Occipital lobe (tissue), 2 donors: Measurements from ENCODE around the gene NTN5. TPM values are rescaled to one million over a fixed set of nuclear protein-coding genes. Genes with fewer than 3 reads are reported as not detected.
"Not testable (repeated sequence)": the region's sequence is repeated elsewhere in the genome, so short reads cannot be mapped to it uniquely, and the experiment has no call there.

Experiments
- DNase-seq: peaks from one replicate; lab custom pipeline; 2025; lab: John Stamatoyannopoulos, UW
- total RNA-seq: library from RNA; depleted of rRNA; stranded (reverse); fragments of >200 nt; gene quantifications from one replicate; pipeline ENCODE4 v1.2.3, GENCODE V29; 2014

The NTN5 gene
- total RNA-seq, 1 donor from 2014 or later, result not detected

GRCh38 chr19:48669903-48670668 is 2.7 kb downstream of the NTN5 start:
- DNase-seq, result no peak

GRCh38 chr19:48668761-48669160 is 4.1 kb downstream of the NTN5 start:
- no peak for DNase-seq

GRCh38 chr19:48668332-48668731 is 4.5 kb downstream of the NTN5 start:
- no peak for DNase-seq

DNA sequence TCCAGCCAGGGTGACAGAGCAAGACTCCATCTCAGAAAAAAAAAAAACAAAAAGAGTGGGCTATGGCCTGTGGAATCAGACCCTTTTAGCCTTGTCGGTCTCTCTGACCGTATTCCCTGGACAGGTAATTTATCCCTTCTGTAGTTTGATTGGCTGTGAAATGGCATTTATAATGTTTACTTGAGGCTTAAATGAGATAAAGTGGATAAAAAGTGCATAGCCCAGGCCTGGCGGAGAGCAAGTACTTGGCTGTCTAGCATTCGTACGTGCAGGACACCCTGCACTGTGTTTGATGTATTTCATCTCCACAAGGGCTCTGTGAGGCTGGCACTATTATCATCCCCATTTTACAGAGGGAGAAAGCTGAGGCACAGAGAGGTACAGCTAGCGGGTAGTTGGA is 7.0 kb downstream of the NTN5 start:
- no peak for DNase-seq

DNA sequence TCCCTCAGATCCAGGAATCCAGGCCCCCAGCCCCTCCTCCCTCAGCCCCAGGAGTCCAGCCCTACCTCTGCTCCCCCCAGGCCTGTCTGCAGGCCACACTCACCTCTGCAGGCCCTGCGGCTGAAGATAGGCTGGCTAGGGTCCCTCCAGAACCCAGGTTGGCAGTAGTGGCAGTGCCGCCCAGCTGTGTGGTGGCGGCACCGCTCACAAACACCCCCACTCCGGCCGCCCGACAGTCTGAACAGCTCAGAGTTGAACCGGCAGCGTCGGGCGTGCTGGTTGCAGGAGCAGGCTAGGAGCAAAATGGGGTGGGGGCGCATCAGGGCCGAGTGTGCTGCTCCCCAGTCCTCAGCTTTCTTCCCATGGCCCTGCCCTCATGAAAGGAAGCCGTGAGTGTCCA is 8.3 kb downstream of the NTN5 start:
- no peak for DNase-seq

GRCh38 chr19:48663667-48664066 is 9.2 kb downstream of the NTN5 start:
- DNase-seq, result no peak

DNA sequence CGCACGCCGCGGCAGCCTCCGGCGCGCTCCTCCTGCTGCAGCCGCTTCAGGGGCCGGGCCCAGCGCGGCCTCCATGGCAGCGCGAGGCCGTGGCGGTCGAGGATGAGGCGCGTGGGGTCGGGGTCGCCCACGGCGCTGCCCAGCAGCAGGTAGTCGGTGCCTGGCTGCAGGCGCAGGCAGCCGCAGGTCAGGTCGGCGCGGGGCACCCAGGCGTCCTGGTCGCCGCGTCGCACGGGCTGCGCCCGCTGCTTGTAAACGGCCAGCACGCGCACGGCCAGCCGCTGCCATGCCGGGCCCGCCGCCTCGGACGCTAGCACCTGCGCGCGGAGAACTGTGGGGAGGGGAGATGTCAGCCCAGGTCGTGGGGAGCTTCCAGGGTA is 11.1 kb downstream of the NTN5 start:
- DNase-seq, result no peak

DNA sequence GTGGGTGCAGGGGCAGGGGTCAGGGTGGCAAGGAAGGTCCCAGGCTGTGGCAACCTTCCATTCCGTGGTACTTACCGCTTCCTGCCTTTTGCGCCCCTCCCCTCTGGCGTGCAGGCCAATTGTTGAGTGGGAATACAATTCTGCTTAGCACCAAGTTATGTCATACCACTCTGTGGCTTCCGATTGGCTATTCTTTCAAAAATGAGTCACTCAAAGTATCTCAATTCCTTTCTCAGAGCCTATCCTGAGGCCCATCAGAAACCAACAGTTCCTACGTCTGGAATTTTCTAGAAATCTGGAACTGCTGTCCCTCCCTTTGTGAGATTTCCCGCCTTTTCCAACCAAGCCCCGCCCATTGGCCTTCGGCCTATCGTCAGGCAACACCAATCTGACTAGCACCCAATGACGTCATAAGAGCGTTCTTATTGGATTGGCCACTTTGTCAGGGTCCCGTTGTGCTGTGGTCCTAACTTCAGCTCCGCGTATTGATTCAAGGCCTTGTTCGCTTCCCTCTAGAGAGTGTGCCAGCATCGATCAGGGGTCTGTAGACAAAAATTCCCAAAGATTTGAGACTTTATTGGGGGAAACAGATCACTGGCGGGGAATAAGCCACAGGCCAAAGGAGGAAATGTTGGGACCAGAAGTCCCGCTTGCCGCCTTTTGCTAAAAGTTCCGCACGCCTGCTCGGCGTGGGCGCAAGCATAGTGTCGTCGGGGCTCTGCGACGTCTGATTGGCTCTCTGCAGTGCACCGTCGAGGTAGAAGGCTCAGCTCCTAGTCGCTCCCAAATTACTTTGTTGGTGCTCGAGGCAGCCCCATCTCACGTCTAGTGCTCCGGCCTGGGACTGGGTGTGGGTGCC is 11.7 kb downstream of the NTN5 start:
- peak; percentile 33 for DNase-seq

DNA sequence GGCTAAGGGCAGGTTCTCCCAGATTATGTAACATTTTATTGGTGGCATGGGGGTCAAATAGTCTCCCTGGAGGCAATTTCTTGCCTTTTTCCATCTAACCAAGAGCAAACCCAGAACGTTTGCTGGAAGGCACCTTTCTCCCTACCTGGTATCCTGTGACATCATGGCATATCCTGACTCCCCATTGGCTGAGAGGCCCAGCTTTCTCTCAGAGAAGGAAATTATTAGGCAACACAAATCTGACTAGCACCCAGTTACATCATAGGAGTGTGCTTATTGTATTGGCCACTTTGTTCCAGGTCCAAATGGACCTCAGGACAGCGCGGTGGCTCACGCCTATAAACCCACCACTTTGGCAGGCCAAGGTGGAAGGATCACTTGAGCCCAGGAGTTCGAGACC is 13.0 kb downstream of the NTN5 start:
- no peak for DNase-seq

DNA sequence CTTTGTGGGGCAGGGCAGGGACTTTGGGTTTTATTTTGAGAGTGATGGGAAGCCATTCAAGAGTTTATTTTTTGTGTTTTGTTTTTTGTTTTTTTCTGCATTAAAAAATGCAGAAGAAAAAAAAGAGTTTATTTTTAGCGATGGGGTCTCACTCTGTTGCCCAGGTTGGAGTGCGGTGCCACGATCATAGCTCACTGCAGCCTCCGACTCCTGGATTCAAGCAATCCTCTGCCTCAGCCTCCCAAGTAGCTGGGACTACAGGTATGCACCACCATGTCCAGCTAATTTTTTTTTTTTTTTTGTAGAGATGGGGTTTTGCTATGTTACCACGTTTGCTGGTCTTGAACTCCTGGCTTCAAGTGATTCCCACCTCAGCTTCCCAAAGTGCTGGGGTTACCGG is 14.3 kb downstream of the NTN5 start:
- DNase-seq, result no peak

- not testable (repeated sequence) for DNase-seq
Observed at GRCh38 chr19:48657828-48658227, 15.0 kb downstream of the NTN5 start.

DNA sequence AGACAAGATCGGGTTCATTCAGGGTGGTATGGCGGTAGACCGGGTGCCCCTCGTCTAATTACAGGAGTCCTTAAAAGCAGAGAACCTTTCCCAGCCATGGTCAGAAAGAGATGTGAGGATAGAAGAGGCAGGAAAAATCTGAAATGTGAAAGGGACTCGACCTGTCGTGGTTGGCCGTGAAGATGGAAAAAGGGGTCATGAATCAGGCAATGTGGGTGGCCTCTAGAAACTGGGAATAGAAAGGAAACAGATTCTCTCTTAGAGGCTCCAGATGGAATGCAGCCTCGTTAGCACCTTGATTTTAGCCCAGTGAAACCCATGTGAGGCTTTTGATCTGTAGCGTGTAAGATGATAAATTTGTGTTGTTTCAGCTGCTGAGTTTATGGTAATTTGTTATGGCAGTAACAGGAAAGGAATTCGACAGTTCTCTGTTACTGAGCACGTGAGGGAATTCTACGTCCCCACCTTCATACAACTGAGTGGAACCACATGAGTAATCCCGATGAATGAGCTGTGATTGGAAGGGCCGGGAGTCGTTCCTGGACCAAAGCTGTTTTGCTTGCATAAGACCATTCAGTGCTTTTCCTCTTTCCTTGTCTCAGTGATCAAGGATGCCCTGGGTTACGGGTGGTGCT is 15.9 kb downstream of the NTN5 start:
- DNase-seq, result no peak

GRCh38 chr19:48654299-48655059 is 18.3 kb downstream of the NTN5 start:
- DNase-seq, result no peak

DNA sequence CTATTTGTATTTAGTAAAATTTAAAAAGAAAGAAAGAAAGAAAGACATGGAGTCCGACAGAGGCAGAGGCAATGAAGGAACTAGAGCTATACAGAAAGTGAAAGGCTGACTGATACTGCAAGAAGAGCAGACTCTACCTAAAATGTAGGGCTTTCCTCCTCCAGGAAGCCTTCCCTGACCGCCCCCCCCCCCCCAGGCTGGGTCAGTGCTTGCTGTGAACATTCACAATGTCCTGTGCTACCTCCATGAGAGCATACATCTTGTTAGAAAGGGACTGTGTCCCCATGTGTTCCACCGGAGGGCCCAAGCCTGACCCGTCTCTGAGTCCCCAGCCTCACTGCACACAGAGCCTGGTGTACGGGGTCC is 21.2 kb downstream of the NTN5 start:
- no peak for DNase-seq

DNA sequence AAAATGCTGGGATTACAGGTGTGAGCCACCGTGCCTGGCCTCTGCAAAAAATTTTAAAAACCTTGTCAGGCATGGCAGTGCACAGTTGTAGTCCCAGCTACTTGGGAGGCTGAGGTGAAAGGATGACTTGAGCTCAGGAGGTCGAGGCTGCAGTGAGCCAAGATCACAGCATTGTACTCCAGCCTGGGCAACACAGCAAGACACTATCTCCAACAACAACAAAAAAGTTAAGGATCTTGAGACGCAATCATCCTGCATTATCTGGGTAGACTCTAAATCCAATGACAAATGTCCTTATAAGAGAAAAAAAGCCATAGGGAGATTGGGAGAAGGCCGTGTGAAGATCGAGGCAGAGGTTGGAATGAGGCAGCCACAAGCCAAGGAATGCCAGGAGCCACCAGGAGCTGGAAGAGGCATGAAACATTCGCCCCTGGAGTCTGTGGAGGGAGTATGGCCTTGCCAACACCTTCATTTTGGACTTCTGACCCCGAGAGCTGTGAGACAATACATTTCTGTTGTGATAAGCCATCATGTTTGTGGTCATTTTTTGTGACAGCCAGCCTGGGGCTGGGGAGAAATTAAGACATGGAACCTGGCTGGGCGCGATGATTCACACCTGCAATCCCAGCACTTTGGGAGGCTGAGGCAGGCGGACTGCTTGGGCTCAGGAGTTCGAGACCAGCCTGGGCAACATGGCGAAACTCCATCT is 21.7 kb downstream of the NTN5 start:
- DNase-seq, result no peak

- no peak for DNase-seq
Observed at GRCh38 chr19:48648134-48648533, 24.7 kb downstream of the NTN5 start.

GRCh38 chr19:48646722-48647216 is 26.0 kb downstream of the NTN5 start:
- no peak for DNase-seq

- peak; percentile 87 for DNase-seq
Observed at GRCh38 chr19:48646001-48646721, 26.7 kb downstream of the NTN5 start, which contains the start of gene CA11. Gene CA11 (minus strand): TSS chr19:48646187. CDS start chr19:48645632, 555 bp downstream.

- DNase-seq, result no peak
Observed at GRCh38 chr19:48645620-48646000, 27.2 kb downstream of the NTN5 start.
